Hematopoietic multipotent progenitor cell treated with erythropoietin and hydrocortisone succinate and interleukin-3 and kit ligand, for 15 days (in vitro differentiated cells): ENCODE data around the gene NUBP1.

Experiments
- DNase-seq: peaks from one replicate; pipeline ENCODE4 v3.0.0-alpha.2; 2015; ENCODE audit warnings: low spot score

Gene NUBP1

DNA sequence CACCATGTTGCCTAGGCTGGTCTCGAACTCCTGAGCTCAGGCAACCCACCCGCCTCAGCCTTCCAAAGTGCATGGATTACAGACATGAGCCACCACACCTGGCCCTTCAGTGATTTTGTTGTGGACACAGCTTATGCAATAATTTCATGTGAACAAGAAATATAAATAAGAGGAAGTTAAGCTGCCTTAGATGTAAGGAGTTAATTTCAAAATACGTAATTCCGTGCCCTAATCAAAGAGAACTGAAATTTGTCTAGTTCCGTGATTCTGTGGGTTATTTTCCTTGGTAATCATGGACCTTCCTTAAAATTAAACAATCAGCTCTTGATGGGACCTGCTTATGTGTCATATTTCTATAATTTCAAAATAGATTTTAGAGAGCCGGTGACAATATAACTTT is 63.1 kb downstream of the NUBP1 start:
- DNase-seq: no peak

DNA sequence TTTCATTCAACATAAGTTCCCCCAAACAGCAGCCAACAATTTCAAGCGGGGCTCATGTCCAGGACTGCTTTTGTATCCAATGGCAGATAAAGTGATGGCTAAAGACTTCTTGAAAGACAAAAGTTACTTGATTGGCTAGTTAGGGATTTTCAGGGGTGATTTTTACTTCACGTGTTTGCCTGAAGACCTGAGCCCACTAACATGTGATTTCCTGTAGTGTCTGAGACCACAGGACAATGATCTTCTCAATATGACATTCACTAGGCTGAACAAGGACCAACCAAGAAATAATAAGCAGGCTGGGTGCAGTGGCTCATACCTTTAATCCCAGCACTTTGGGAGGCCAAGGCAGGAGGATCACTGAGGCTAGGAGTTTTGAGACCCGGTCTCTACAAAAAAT is 64.6 kb downstream of the NUBP1 start:
- DNase-seq: no peak

DNA sequence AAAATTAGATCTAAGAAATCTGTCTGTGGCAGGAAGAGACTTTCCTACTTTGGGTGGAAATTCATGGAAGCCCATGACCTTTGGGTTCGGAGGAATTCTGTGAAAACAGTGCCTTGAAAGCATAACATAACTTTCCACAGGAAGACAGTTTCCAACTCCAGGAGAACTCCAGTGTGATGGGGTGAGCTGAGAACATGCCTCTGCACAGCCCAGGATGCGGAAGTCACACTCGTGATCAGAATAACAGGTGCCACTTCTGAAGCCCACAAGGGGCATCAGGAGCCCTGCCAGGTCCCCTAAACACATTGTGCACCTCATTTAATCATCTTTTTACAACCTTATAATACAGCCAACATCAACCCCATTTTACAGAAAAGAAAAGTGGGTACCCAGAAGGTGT is 65.2 kb downstream of the NUBP1 start:
- DNase-seq: no peak

DNA sequence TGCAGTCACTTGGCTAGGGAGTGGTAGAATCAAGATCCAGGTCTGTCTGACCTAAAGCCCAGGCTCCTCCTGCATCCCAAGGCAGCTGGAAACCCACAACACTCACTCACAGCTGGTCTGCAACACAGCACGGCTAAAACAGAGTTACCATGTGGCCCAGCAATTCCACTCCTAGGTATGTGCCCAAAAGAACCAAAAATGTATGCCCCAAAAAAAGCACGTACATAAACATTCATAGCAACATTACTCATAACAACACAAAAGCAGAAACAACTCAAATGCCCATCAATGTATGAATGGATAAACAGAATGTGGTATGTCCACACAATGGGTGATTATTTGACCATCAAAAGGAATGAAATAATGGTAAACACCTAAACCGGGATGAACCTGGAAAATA is 66.1 kb downstream of the NUBP1 start:
- no peak for DNase-seq

DNA sequence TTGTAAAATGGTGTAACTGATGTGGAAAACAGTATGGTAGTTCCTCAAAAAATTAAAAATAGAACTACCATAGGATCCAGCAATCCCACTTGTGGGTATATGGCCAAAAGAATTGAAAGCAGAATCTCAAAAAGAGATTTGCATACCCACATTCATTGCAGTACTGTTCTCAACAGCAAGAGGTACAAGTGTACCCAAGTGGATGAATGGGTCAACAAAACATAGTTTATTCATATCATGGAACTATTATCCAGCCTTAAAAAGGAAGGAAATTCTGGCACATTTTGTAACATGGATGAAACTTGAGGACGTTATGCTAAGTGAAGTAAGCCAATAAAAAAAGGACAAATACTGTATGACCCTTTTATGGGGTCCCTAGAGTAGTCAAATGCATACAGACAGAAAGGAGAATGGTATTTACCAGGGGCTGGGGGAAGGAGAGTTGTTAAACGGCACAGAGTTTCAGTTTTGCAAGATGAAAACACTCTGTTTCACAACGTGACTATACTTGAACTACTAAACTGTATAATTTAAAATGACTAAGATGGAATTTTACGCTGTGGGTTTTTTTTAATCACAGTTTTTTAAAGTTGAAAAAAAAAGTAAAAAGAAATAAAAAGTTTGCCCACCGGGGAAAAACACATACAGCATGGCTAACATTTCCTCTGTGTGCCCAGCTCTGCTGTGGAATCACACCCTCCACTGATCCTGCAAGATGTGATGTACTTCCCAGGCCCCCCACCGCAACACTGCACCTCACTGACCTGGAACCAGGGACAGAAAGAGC is 68.9 kb downstream of the NUBP1 start:
- no peak for DNase-seq

DNA sequence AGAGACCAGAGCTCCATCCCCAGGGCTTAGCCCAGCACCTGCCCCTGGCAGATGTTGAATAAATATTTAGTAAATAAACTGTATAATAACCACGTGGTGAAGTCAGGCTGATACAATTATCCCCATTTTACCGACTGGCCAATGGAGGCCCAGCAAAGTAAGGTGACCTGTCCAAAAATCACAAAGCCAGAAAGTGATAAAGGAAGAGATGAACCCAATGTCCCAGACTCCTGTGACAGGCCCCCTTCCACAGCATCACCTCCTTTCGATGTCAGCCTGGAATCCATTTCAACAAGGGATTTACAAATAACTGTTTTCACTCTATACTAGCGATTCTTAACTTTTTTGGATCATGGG is 69.4 kb downstream of the NUBP1 start:
- DNase-seq: no peak

DNA sequence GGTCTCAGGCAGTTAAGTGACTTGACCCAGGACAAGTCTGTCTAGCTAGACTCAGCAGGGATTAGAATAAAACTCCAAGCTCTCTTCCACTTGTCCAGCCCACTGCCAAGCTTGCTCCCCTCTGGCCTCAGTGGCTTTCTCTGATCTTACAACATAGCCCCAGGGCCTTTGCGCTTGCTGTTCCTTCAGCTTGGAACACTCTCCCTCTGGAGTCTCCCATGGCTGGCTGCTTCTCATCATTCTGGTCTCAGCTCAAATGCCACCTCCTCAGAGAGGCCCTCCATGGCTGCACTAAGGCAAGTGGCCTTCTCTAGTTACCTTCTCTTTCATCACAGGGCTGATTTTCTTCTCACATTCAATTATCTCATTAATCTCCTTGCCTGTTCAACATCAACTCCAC is 73.9 kb downstream of the NUBP1 start:
- no peak for DNase-seq

DNA sequence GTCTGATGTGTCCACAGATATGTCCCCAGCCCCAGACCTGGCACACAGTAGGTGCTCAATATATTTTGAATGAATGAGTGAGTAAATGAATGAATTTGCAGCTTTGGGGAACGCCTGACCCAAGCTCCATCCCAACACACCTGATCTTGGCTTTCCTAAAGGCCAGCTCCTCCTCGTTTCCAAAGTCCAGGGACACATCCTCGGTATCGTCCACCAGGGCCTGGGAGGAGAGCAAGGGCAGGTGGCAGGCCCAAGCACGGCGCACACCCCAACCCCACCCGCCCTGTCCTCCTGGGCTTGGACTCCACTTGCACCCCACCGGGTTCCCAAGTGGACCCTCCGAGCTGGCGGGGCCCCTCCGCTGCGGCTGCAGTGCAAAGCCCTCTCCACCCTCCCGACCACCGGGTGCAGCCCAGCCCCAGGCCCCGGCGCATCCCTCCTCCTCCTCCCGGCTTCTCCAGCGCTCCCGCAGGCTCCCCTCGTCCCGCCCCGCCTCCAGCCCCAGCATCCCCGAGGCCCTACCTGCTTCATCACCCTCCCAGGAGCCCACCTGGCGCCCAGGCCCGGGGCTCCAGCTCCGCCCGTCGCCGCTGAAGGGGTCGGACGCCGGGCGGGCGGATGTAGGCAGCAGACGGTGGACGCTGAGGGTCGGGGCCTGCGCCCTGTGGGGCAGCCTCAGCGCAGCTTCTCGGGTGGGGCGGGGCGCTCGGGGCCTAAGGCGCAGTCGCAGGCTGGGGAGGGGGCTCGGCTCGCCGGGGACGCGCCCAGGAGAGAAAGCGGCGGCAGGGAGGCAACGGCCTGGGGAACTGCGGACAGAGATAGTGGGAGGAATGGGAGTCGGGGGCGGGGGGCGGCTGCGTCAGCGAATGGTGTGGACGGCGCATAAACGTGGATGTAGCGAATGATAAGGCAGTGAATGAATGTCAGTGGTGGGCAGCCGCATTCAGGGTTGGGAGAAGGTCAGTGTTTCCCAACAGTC is 74.6 kb downstream of the NUBP1 start, which contains the start of gene TVP23A:
TSS of gene TVP23A (minus strand) at position 832 of the 979 bp plus-strand sequence. CDS start at position 531, 301 bp downstream.
- no peak for DNase-seq
